ENCODE data around the gene CARS1. TPM values are rescaled to one million over a fixed set of nuclear protein-coding genes. Genes with fewer than 3 reads are reported as not detected.

Gene CARS1
- polyA plus RNA-seq (2011; rRNA removed) (161 and 175 TPM in 2 replicates), polyA minus RNA-seq (2011; rRNA and poly(A)+ RNA removed) (56.5 and 74.0 TPM in 2 replicates)

GRCh38 chr11:3057069-3057963, at the start of gene CARS1:
TSS of gene CARS1 (minus strand) at chr11:3057423. CDS start at chr11:3057367, 56 bp downstream.
- peaks cover 9% of the 10 kb centered on the region for H3K36me3 ChIP-seq (ENCODE audit: control insufficient read depth, insufficient read depth, low read length)
- ChIA-PET CTCF (interaction anchor here (1.1 to 2.2 kb wide), 2 partner anchors 20 to 34 kb away, joined by 3 to 13 read pairs; no protein-coding TSS in a partner anchor), POLR2A (no interaction called here)
- H3K4me3 ChIP-seq (ENCODE audit: low read depth, low read length) = peak within 1 kb of the TSS; percentile 100
- no peaks in the 10 kb centered on the region for H3K27me3 ChIP-seq (ENCODE audit: control insufficient read depth, insufficient read depth, low read length)
- TF ChIP-seq CTCF (IDR thresholded peaks at IDR 0.05; ENCODE audit: insufficient read depth, low read depth, low read length) = no peak
- DNase-seq (ENCODE audit: low read depth) = peak; percentile 70

GRCh38 chr11:3105791-3106735, 48.8 kb upstream of the CARS1 start:
- H3K4me3 ChIP-seq (ENCODE audit: low read depth, low read length) = no peak overlapping the region
- TF ChIP-seq CTCF (IDR thresholded peaks at IDR 0.05; ENCODE audit: insufficient read depth, low read depth, low read length) = no peak
- CTCF ChIA-PET = interaction anchor here (0.8 kb wide), 1 partner anchor 13 kb away, joined by 3 read pairs; no protein-coding TSS in a partner anchor
- POLR2A ChIA-PET = no interaction called here
- H3K27me3 ChIP-seq (ENCODE audit: control insufficient read depth, insufficient read depth, low read length) = no peaks in the 10 kb centered on the region
- peaks cover 25% of the 10 kb centered on the region for H3K36me3 ChIP-seq (ENCODE audit: control insufficient read depth, insufficient read depth, low read length)
- DNase-seq (ENCODE audit: low read depth) = no peak

- CTCF ChIA-PET = no interaction called here
- no peaks in the 10 kb centered on the region for H3K27me3 ChIP-seq (ENCODE audit: control insufficient read depth, insufficient read depth, low read length)
- peaks cover 25% of the 10 kb centered on the region for H3K36me3 ChIP-seq (ENCODE audit: control insufficient read depth, insufficient read depth, low read length)
- no peak for TF ChIP-seq CTCF (IDR thresholded peaks at IDR 0.05; ENCODE audit: insufficient read depth, low read depth, low read length)
- no peak for DNase-seq (ENCODE audit: low read depth)
- POLR2A ChIA-PET = no interaction called here
- no peak overlapping the region for H3K4me3 ChIP-seq (ENCODE audit: low read depth, low read length)
These were observed 48.0 kb upstream of the CARS1 start for GRCh38 chr11:3104961-3105790.

GRCh38 chr11:3104051-3104714, 47.0 kb upstream of the CARS1 start:
- Histone ChIP-seq H3K27me3 (ENCODE audit: control insufficient read depth, insufficient read depth, low read length) (no peaks in the 10 kb centered on the region), H3K36me3 (ENCODE audit: control insufficient read depth, insufficient read depth, low read length) (peaks cover 28% of the 10 kb centered on the region), H3K4me3 (ENCODE audit: low read depth, low read length) (no peak overlapping the region)
- TF ChIP-seq CTCF (IDR thresholded peaks at IDR 0.05; ENCODE audit: insufficient read depth, low read depth, low read length) = no peak
- ChIA-PET POLR2A (no interaction called here), CTCF (interaction anchor here (3.2 kb wide), 1 partner anchor 13 kb away, joined by 14 read pairs; no protein-coding TSS in a partner anchor)
- no peak for DNase-seq (ENCODE audit: low read depth)

All from BJ (cell line).